ENCODE results near the gene LENG9.
"Not testable (repeated sequence)": the region's sequence is repeated elsewhere in the genome, so short reads cannot be mapped to it uniquely, and the experiment has no call there.

LENG9 gene

GRCh38 chr19:54459282-54460229 lies 4.0 kb downstream of the LENG9 start:
- H3K4me3 ChIP-seq (ENCODE audit: low read depth, low read length) = no peak overlapping the region

GRCh38 chr19:54458648-54459281 lies 4.8 kb downstream of the LENG9 start:
- H3K4me3 ChIP-seq (ENCODE audit: low read depth, low read length) = no peak overlapping the region

- H3K4me3 ChIP-seq (ENCODE audit: low read depth, low read length) = no peak overlapping the region
Measured at GRCh38 chr19:54457773-54458647, 5.6 kb downstream of the LENG9 start.

GRCh38 chr19:54456423-54457373 lies 6.9 kb downstream of the LENG9 start:
- H3K4me3 ChIP-seq (ENCODE audit: low read depth, low read length) = no peak overlapping the region

- no peak overlapping the region for H3K4me3 ChIP-seq (ENCODE audit: low read depth, low read length)
Measured at GRCh38 chr19:54455786-54456422, 7.7 kb downstream of the LENG9 start.

GRCh38 chr19:54454781-54455675 lies 8.6 kb downstream of the LENG9 start:
- no peak overlapping the region for H3K4me3 ChIP-seq (ENCODE audit: low read depth, low read length)

GRCh38 chr19:54453921-54454780 lies 9.4 kb downstream of the LENG9 start:
- no peak overlapping the region for H3K4me3 ChIP-seq (ENCODE audit: low read depth, low read length)

GRCh38 chr19:54452626-54453025 lies 11.0 kb downstream of the LENG9 start:
- H3K4me3 ChIP-seq (ENCODE audit: low read depth, low read length) = no peak overlapping the region

- H3K4me3 ChIP-seq (ENCODE audit: low read depth, low read length) = no peak overlapping the region
Measured at GRCh38 chr19:54451997-54452396, 11.6 kb downstream of the LENG9 start.

GRCh38 chr19:54451331-54451871 lies 12.2 kb downstream of the LENG9 start:
- no peak overlapping the region for H3K4me3 ChIP-seq (ENCODE audit: low read depth, low read length)

- peak overlapping the region; percentile 94 for H3K4me3 ChIP-seq (ENCODE audit: low read depth, low read length)
Measured at GRCh38 chr19:54449701-54450069, 13.9 kb downstream of the LENG9 start.

- H3K4me3 ChIP-seq (ENCODE audit: low read depth, low read length) = peak within 1 kb of the TSS; percentile 94
Measured at GRCh38 chr19:54448774-54449700, 14.5 kb downstream of the LENG9 start, which contains the start of gene LENG8. LENG8 (plus strand) TSS chr19:54449199; CDS start chr19:54451345, 2,146 bp downstream.

- H3K4me3 ChIP-seq (ENCODE audit: low read depth, low read length) = peak overlapping the region; percentile 94
Measured at GRCh38 chr19:54448040-54448773, 15.4 kb downstream of the LENG9 start.

- not testable (repeated sequence) for H3K4me3 ChIP-seq (ENCODE audit: low read depth, low read length)
Measured at GRCh38 chr19:54446349-54446748, 17.2 kb downstream of the LENG9 start.

GRCh38 chr19:54444737-54445136 lies 18.8 kb downstream of the LENG9 start:
- H3K4me3 ChIP-seq (ENCODE audit: low read depth, low read length) = no peak overlapping the region

- no peak overlapping the region for H3K4me3 ChIP-seq (ENCODE audit: low read depth, low read length)
Measured at GRCh38 chr19:54440641-54441040, 22.9 kb downstream of the LENG9 start.
